Prostate gland (tissue), 2 donors: Measurements from ENCODE around the gene INPP5B. TPM values are rescaled to one million over a fixed set of nuclear protein-coding genes. Genes with fewer than 3 reads are reported as not detected.

Experiments used
- DNase-seq: peaks from one replicate; pipeline ENCODE4 v3.0.0-alpha.2; 2019; ENCODE audit warnings: low spot score
- H3K27ac ChIP-seq, 2 donors: fragments of 200-600 bp; sonication (generic); 2 replicates each; pipeline ENCODE4 v1.5.1; 2017 to 2019
- H3K27me3 ChIP-seq: fragments of 200-600 bp; sonication (generic); replicated peaks from 2 replicates; pipeline ENCODE4 v1.5.1; 2019; ENCODE audit not compliant: insufficient read depth
- H3K36me3 ChIP-seq, 2 donors: fragments of 200-600 bp; sonication (generic); 1 replicate in 1 of 2; 2 replicates in 1 of 2; pipeline versions ENCODE4 v1.5.1 to v1.8.1; 2017 to 2019
- H3K4me1 ChIP-seq: fragments of 200-600 bp; sonication (generic); replicated peaks from 2 replicates; pipeline ENCODE4 v1.5.1; 2019
- H3K4me3 ChIP-seq, 2 donors: fragments of 200-600 bp; sonication (generic); 2 replicates each; pipeline ENCODE4 v1.5.1; 2017 to 2019
- H3K9me3 ChIP-seq: fragments of 200-600 bp; sonication (generic); 2 replicates; pipeline ENCODE4 v1.5.1; 2017
- POLR2A ChIP-seq: fragments of 450-650 bp; IDR thresholded peaks from one replicate; pipeline ENCODE4 v1.6.1; 2016; ENCODE audit warnings: antibody characterized with exemption, mild to moderate bottlenecking
- POLR2AphosphoS5 ChIP-seq: sonication (generic); formaldehyde crosslinking; IDR thresholded peaks from one replicate; pipeline ENCODE4 v1.6.1; 2017; ENCODE audit warnings: antibody characterized with exemption
- WGBS: methylation state at CpG from one replicate; pipeline ENCODE4 v1.1.5; 2018; 5-methylcytosine and 5-hydroxymethylcytosine counted together
- intact Hi-C: fragments of 100-400 bp; cut with DNase I; formaldehyde crosslinking; loops from one replicate; pipeline ENCODE4 v1.14.2; 2022
- total RNA-seq, 2 donors: library from RNA; depleted of rRNA; stranded (reverse); fragments of >200 nt; gene quantifications; one replicate each; pipeline ENCODE4 v1.1.0, GENCODE V29; 2016
- TF ChIP-seq, protein P1 (sequence below), 4 experiments: fragments of 200-600 bp in 2 of 4; fragments of 450-650 bp in 2 of 4; sonication (generic) in 2 of 4; IDR thresholded peaks; 1 replicate in 3 of 4; 2 replicates in 1 of 4; pipeline ENCODE4 v1.5.1; 2016 to 2019; ENCODE audit warnings: antibody characterized with exemption in 4 of 4, mild to moderate bottlenecking in 2 of 4, moderate library complexity in 2 of 4

Gene INPP5B
- total RNA-seq, 2 donors from 2014 or later: 12.8 to 20.8 TPM

DNA sequence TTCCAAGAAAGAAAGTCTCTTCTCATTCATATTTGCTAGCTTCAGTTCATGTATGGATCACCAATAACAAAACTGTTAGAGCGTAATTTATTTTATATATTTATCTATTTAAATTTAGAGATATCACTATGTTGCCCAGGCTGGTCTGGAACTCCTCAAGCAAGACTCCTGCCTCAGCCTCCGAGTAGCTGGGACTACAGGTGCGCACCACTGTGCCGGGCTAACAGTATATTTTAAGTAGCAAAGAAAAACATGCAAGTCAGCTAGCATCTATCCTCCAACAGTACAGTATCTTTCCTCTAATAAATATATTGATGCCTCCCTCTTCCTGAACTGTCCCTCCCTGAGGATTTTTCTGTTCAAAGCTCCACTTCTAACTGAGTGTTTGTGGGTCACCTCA lies 21.5 kb downstream of the INPP5B start:
- H3K9me3 ChIP-seq: no peaks in the 10 kb centered on the region
- TF ChIP-seq, protein P1, sequence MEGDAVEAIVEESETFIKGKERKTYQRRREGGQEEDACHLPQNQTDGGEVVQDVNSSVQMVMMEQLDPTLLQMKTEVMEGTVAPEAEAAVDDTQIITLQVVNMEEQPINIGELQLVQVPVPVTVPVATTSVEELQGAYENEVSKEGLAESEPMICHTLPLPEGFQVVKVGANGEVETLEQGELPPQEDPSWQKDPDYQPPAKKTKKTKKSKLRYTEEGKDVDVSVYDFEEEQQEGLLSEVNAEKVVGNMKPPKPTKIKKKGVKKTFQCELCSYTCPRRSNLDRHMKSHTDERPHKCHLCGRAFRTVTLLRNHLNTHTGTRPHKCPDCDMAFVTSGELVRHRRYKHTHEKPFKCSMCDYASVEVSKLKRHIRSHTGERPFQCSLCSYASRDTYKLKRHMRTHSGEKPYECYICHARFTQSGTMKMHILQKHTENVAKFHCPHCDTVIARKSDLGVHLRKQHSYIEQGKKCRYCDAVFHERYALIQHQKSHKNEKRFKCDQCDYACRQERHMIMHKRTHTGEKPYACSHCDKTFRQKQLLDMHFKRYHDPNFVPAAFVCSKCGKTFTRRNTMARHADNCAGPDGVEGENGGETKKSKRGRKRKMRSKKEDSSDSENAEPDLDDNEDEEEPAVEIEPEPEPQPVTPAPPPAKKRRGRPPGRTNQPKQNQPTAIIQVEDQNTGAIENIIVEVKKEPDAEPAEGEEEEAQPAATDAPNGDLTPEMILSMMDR (IDR thresholded peaks at IDR 0.05): no peak
- TF ChIP-seq POLR2AphosphoS5: no peak
- no peak for TF ChIP-seq POLR2A
- H3K4me1 ChIP-seq: no peaks in the 10 kb centered on the region
- DNase-seq: no peak
- 93% methylated on average over 4 of the region's 4 CpGs for WGBS
- H3K27ac ChIP-seq: no peak overlapping the region
- intact Hi-C loops: no loop called here
- H3K27me3 ChIP-seq: no peaks in the 10 kb centered on the region
- H3K4me3 ChIP-seq: no peak overlapping the region
- no peaks in the 10 kb centered on the region for H3K36me3 ChIP-seq

DNA sequence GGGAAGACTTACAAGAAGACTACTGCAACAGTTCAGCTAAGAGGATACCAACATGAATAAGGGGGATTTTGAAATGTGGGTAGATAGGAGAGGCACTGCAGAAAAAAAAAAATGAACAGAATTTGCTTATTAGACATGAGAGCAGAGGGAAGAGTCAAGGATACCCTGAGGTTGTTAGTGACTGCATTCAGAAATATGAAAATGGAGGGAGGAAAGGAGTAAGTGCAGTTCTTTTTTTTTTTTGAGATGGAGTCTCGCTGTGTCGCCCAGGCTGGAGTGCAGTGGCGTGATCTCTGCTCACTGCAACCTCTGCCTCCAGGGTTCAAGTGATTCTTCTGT lies 23.3 kb downstream of the INPP5B start:
- Histone ChIP-seq H3K27ac (no peak overlapping the region), H3K4me3 (no peak overlapping the region), H3K36me3 (no peaks in the 10 kb centered on the region), H3K9me3 (no peaks in the 10 kb centered on the region), H3K4me1 (no peaks in the 10 kb centered on the region), H3K27me3 (no peaks in the 10 kb centered on the region)
- 95% methylated on average over 3 of the region's 3 CpGs for WGBS
- TF ChIP-seq POLR2AphosphoS5 (no peak), POLR2A (no peak)
- TF ChIP-seq, protein P1 (IDR thresholded peaks at IDR 0.05): no peak
- intact Hi-C loops: no loop called here
- DNase-seq: no peak

DNA sequence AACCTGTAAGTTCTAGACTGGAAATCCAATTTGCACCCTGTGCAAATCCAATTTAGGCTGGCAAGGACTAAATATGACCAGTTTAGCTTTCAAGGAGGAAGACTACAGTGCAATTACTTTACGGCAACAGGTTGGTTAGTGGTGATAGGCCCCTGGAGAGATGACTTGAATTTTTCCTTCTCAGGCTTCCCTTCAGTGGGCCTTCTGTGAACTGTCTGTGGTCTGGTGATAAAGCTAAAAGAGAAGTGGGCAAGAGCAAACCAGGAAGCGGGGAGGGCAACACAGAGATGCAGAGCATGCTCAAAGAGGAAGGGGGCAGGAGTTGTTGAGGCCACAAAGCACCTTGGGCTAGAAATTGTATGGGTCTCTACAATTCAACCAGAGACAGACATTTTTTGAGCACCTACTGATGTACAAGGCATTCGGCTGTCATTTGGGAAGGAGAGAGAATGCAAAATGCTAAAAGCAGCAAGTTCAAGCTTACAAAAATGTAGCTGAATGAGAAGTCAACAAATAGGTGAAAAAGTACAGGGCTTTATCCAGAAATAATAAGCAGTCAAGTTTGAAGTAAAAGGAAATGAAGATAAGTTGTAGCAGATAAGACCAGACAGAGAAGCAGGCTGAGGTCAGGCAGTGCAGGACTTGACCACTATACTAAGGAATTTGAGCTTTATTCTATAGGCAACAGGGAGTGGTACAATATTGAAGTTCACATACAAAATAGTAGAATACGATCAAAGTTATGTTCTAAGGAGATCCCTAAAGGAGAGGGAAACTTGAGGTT lies 23.9 kb downstream of the INPP5B start:
- Histone ChIP-seq H3K9me3 (no peaks in the 10 kb centered on the region), H3K27me3 (no peaks in the 10 kb centered on the region), H3K4me1 (no peaks in the 10 kb centered on the region), H3K36me3 (no peaks in the 10 kb centered on the region), H3K27ac (no peak overlapping the region), H3K4me3 (no peak overlapping the region)
- intact Hi-C loops: no loop called here
- TF ChIP-seq, protein P1 (IDR thresholded peaks at IDR 0.05): no peak
- DNase-seq: no peak
- WGBS: 60% methylated on average over 4 of the region's 4 CpGs

DNA sequence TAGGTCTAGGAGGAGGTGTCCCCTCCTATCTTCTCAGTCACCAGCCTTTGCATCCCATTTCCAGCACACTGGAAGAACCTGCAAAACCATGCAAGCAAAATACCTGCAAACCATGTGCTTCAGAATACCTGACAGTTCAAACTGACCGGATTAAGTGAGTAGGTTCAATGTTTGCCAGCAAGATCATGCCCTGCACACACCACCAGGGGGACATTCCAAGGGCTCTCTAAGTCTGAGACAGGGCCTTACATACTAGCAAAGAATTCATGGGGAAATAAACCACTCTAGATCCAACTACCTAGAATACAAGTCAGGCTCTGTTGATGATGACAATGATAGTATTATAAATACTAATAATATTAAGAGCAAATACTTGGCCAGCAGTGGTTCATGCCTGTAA lies 27.6 kb downstream of the INPP5B start:
- TF ChIP-seq, protein P1 (IDR thresholded peaks at IDR 0.05): peak in 1 of 4 experiments; percentile 16
- TF ChIP-seq POLR2A: no peak
- no peak for DNase-seq
- Histone ChIP-seq H3K4me3 (no peak overlapping the region), H3K27ac (no peak overlapping the region), H3K4me1 (no peaks in the 10 kb centered on the region), H3K27me3 (no peaks in the 10 kb centered on the region), H3K9me3 (no peaks in the 10 kb centered on the region), H3K36me3 (no peaks in the 10 kb centered on the region)
- intact Hi-C loops: no loop called here
- WGBS: 76% methylated on average over 1 of the region's 1 CpG

DNA sequence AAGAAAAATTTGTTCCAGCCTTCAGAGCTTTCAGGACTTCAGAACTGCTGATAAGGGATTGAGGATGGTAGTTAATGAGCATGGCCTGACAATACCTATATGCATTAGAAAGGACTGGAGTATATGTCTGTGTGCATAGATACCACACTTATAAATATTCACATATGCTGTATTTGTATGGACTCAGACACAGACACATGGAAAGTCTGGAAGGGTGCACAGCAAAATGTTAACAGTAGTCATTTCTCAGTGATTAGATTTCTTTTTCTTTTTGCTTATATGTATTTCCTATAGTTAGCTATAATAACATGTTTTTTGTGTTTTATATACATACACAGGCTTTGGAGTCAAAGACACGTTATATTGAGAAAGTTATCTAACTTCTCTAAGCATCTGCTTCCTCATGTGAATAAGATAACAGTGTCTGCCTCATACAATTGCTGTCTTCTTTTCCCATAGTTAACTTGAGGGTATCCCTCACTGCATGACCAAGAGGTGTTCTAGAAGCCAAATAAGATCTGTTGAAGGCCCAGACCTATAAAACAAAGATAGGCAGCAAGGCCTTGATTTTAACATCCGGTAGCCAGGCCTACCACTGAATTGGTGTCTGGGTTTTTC lies 31.3 kb downstream of the INPP5B start:
- no peak for TF ChIP-seq POLR2A
- TF ChIP-seq, protein P1 (IDR thresholded peaks at IDR 0.05): no peak
- intact Hi-C loops: no loop called here
- WGBS: 91% methylated on average over 2 of the region's 2 CpGs
- no peaks in the 10 kb centered on the region for H3K9me3 ChIP-seq
- no peaks in the 10 kb centered on the region for H3K27me3 ChIP-seq
- H3K27ac ChIP-seq: no peak overlapping the region
- no peaks in the 10 kb centered on the region for H3K36me3 ChIP-seq
- no peak for DNase-seq
- H3K4me3 ChIP-seq: no peak overlapping the region
- H3K4me1 ChIP-seq: no peaks in the 10 kb centered on the region
